GM23248 (cell line): ENCODE measurements around the gene TTC23L. TPM values are rescaled to one million over a fixed set of nuclear protein-coding genes. Genes with fewer than 3 reads are reported as not detected.

Source experiments
- DNase-seq: peaks from one replicate; pipeline ENCODE4 v3.0.0-alpha.2; 2015
- H2AFZ ChIP-seq: fragments of 200-600 bp; sonication (generic); 2 replicates; pipeline ENCODE4 v1.6.1; 2016; ENCODE audit warnings: antibody characterized with exemption
- H3F3A ChIP-seq: fragments of 200-600 bp; sonication (generic); 2 replicates; pipeline ENCODE4 v1.6.1; 2016; ENCODE audit warnings: mild to moderate bottlenecking, antibody characterized with exemption, mixed run types; ENCODE audit not compliant: insufficient read depth
- H3K27ac ChIP-seq: fragments of 200-600 bp; sonication (generic); 2 replicates; pipeline ENCODE4 v1.5.1; 2016; ENCODE audit warnings: mild to moderate bottlenecking
- H3K27me3 ChIP-seq: fragments of 200-600 bp; sonication (generic); replicated peaks from 2 replicates; pipeline ENCODE4 v1.6.1; 2016; ENCODE audit warnings: mild to moderate bottlenecking; ENCODE audit not compliant: insufficient read depth
- H3K36me3 ChIP-seq: fragments of 200-600 bp; sonication (generic); 2 replicates; pipeline ENCODE4 v1.6.1; 2016; ENCODE audit warnings: low read depth, mild to moderate bottlenecking
- H3K4me1 ChIP-seq: fragments of 200-600 bp; sonication (generic); 2 replicates; pipeline ENCODE4 v1.6.1; 2016; ENCODE audit warnings: mild to moderate bottlenecking; ENCODE audit not compliant: insufficient read depth
- H3K4me2 ChIP-seq: fragments of 200-600 bp; sonication (generic); one replicate; pipeline ENCODE4 v1.6.1; 2016; ENCODE audit warnings: mild to moderate bottlenecking; ENCODE audit not compliant: unreplicated experiment
- H3K4me3 ChIP-seq: fragments of 200-600 bp; sonication (generic); 2 replicates; pipeline ENCODE4 v1.5.1; 2016; ENCODE audit warnings: mild to moderate bottlenecking
- H3K79me2 ChIP-seq: fragments of 200-600 bp; sonication (generic); 2 replicates; pipeline ENCODE4 v1.6.1; 2016; ENCODE audit warnings: mild to moderate bottlenecking; ENCODE audit not compliant: insufficient read depth
- H3K9ac ChIP-seq: fragments of 200-600 bp; sonication (generic); 2 replicates; pipeline ENCODE4 v1.6.1; 2016; ENCODE audit warnings: mild to moderate bottlenecking
- H3K9me2 ChIP-seq: fragments of 200-600 bp; sonication (generic); 2 replicates; pipeline ENCODE4 v1.6.1; 2016; ENCODE audit warnings: mixed run types, mild to moderate bottlenecking, moderate library complexity; ENCODE audit not compliant: insufficient read depth
- H3K9me3 ChIP-seq: fragments of 200-600 bp; sonication (generic); one replicate; pipeline ENCODE4 v1.6.1; 2017; ENCODE audit warnings: low read depth
- H4K20me1 ChIP-seq: fragments of 200-600 bp; sonication (generic); 2 replicates; pipeline ENCODE4 v1.6.0; 2016; ENCODE audit not compliant: insufficient read depth
- EZH2 ChIP-seq: fragments of 200-600 bp; sonication (generic); IDR thresholded peaks from 2 replicates; pipeline ENCODE4 v1.6.1; 2018; ENCODE audit warnings: antibody characterized with exemption, mild to moderate bottlenecking; ENCODE audit not compliant: insufficient read depth, poor library complexity, severe bottlenecking
- EZH2phosphoT487 ChIP-seq: fragments of 200-600 bp; sonication (generic); IDR thresholded peaks from 2 replicates; pipeline ENCODE4 v1.6.1; 2018; ENCODE audit warnings: antibody characterized with exemption, moderate library complexity, mild to moderate bottlenecking, low read depth; ENCODE audit not compliant: insufficient read depth
- WGBS, 2 experiments: methylation state at CpG; one replicate each; pipeline ENCODE4 v1.1.6; 2015 to 2017; ENCODE audit warnings: low lambda C conversion rate in 2 of 2, low coverage in 1 of 2; ENCODE audit errors: missing lambda C conversion rate in 2 of 2; 5-methylcytosine and 5-hydroxymethylcytosine counted together
- in situ Hi-C: fragments of 300-500 bp; cut with MboI; formaldehyde crosslinking; loops from 2 replicates; pipeline ENCODE4 v1.15.0; 2020
- polyA plus RNA-seq: library from polyadenylated mRNA; unstranded; fragments of >200 nt; fragmentation: Nextera tagmentation; extraction: Ambion mirVana; gene quantifications from 2 replicates; pipeline ENCODE4 v1.2.1, GENCODE V29; 2016
- total RNA-seq: library from RNA; depleted of rRNA; stranded (reverse); fragments of >200 nt; shearing (Covaris generic); gene quantifications from 2 replicates; pipeline ENCODE4 v1.2.3, GENCODE V29; 2014

Gene TTC23L
- total and polyA plus RNA-seq, 2 experiments from 2014 or later = under 0.01 TPM; not detected in 1

GRCh38 chr5:34849253-34849652 lies 10.3 kb downstream of the TTC23L start:
- Histone ChIP-seq H3K9ac (no peak overlapping the region), H3K36me3 (no peaks in the 10 kb centered on the region), H4K20me1 (no peaks in the 10 kb centered on the region), H3K4me2 (no peak overlapping the region), H3K9me2 (no peaks in the 10 kb centered on the region), H3F3A (no peaks in the 10 kb centered on the region), H3K27ac (no peak overlapping the region), H3K79me2 (no peaks in the 10 kb centered on the region), H2AFZ (no peak overlapping the region), H3K4me3 (no peak overlapping the region), H3K4me1 (no peaks in the 10 kb centered on the region), H3K9me3 (no peaks in the 10 kb centered on the region), H3K27me3 (no peaks in the 10 kb centered on the region)
- 76 to 79% methylated on average over 3 of the region's 3 CpGs for WGBS, 2 experiments
- DNase-seq = peak; percentile 24
- in situ Hi-C loops = no loop called here
- TF ChIP-seq EZH2phosphoT487 = no peak
- no peak for TF ChIP-seq EZH2

GRCh38 chr5:34854459-34855174 lies 15.7 kb downstream of the TTC23L start:
- peak; percentile 15 for DNase-seq
- Histone ChIP-seq H3K27me3 (no peaks in the 10 kb centered on the region), H3K4me2 (no peak overlapping the region), H3K79me2 (no peaks in the 10 kb centered on the region), H3K27ac (no peak overlapping the region), H4K20me1 (no peaks in the 10 kb centered on the region), H3K4me1 (no peaks in the 10 kb centered on the region), H3K9me2 (no peaks in the 10 kb centered on the region), H3F3A (no peaks in the 10 kb centered on the region), H3K9me3 (no peaks in the 10 kb centered on the region), H3K9ac (no peak overlapping the region), H3K36me3 (no peaks in the 10 kb centered on the region), H3K4me3 (no peak overlapping the region), H2AFZ (no peak overlapping the region)
- in situ Hi-C loops = no loop called here
- TF ChIP-seq EZH2 (no peak), EZH2phosphoT487 (no peak)
- WGBS, 2 experiments = 57 to 74% methylated on average over 4 of the region's 4 CpGs

GRCh38 chr5:34857161-34857560 lies 18.2 kb downstream of the TTC23L start:
- Histone ChIP-seq H3K9me2 (no peaks in the 10 kb centered on the region), H3K27ac (no peak overlapping the region), H3K79me2 (no peaks in the 10 kb centered on the region), H2AFZ (peak overlapping the region; percentile 31; the same call in 1 of the 2 replicates), H3K9me3 (no peaks in the 10 kb centered on the region), H3K9ac (no peak overlapping the region), H3K4me3 (no peak overlapping the region), H3K4me2 (no peak overlapping the region), H3K36me3 (no peaks in the 10 kb centered on the region), H3K4me1 (no peaks in the 10 kb centered on the region), H4K20me1 (no peaks in the 10 kb centered on the region), H3K27me3 (no peaks in the 10 kb centered on the region), H3F3A (no peaks in the 10 kb centered on the region)
- peak; percentile 53 for DNase-seq
- TF ChIP-seq EZH2phosphoT487 (no peak), EZH2 (no peak)
- WGBS, 2 experiments = 28 to 48% methylated on average over 3 of the region's 3 CpGs
- in situ Hi-C loops = no loop called here

- Histone ChIP-seq H3K9me2 (no peaks in the 10 kb centered on the region), H3K27me3 (no peaks in the 10 kb centered on the region), H3K36me3 (no peaks in the 10 kb centered on the region), H3K27ac (no peak overlapping the region), H3K9ac (no peak overlapping the region), H3K4me3 (no peak overlapping the region), H3K4me1 (no peaks in the 10 kb centered on the region), H4K20me1 (no peaks in the 10 kb centered on the region), H3K9me3 (no peaks in the 10 kb centered on the region), H3K79me2 (no peaks in the 10 kb centered on the region), H3F3A (no peaks in the 10 kb centered on the region), H2AFZ (no peak overlapping the region), H3K4me2 (no peak overlapping the region)
- in situ Hi-C loops = no loop called here
- no peak for TF ChIP-seq EZH2
- WGBS, 2 experiments = 83 to 95% methylated on average over 1 of the region's 1 CpG
- DNase-seq = no peak
These were observed 18.9 kb downstream of the TTC23L start for GRCh38 chr5:34857894-34858293.
